Measurements from ENCODE around the gene SDK1. TPM values are rescaled to one million over a fixed set of nuclear protein-coding genes. Genes with fewer than 3 reads are reported as not detected.

SDK1 gene
- total and polyA plus RNA-seq, 2 donors (not counting 3 experiments of a cell fraction or from before 2014, with no cell fraction given) = 1.6 to 3.9 TPM

DNA sequence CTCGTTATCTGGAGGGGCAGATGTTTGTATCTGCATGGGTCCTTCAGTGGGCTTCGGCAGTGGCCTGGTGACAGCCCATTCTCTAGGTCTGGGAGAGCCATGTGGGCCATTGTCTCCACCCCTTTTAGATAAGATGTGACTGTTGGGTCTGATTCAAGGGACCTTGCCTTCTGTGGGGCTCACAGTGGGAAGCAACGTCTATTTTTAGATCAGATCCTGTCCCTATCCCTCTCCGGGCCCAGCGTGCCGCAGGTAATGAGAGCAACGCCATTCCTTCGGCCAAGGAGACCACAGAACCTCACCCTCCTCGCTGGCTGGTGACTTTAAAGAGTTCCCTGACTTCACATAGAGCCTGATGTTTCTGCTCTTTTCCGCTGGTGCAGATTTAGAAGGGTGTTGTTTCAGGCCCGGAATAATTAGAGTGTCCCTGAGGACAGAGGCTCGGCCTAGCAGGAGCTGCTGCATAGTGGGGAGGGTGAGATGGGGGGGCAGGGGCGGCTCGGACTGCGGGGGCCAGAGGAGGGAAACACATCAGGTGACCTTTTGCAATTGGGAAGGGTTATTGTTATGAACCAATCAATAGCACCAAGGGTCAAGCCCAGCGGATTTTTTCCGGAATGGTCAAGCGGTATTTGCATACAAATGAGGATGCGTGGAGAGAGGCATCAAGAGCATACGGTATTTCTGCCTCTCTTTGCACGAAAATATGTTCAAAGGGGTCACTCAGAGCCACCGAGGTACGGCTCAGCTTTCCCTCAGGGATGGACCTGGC, 878.0 kb downstream of the SDK1 start:
- Histone ChIP-seq H3K9me3 (replicated peaks; ENCODE audit: control insufficient read depth, insufficient read depth, low read length) (peaks cover 2% of the 10 kb centered on the region), H3K27me3 (ENCODE audit: control insufficient read depth in 2 of 2, insufficient read depth in 2 of 2, low read length in 2 of 2) (no peaks in the 10 kb centered on the region), H3K4me1 (ENCODE audit: control insufficient read depth, extremely low read depth, insufficient read depth, low read length) (no peaks in the 10 kb centered on the region), H3K4me2 (ENCODE audit: insufficient read depth, low read length) (no peak overlapping the region), H3K79me2 (ENCODE audit: control insufficient read depth, insufficient read depth, low read length) (no peaks in the 10 kb centered on the region), H2AFZ (ENCODE audit: low read depth, low read length) (no peak overlapping the region), H3K36me3 (ENCODE audit: control insufficient read depth in 2 of 2, extremely low read depth in 1 of 2, insufficient read depth in 2 of 2, low read length in 2 of 2) (no peaks in the 10 kb centered on the region), H3K27ac (ENCODE audit: insufficient read depth, low read depth, low read length) (no peak overlapping the region), H3K4me3 (replicated peaks in 1 of 3; ENCODE audit: insufficient read depth in 1 of 3, low read depth in 1 of 3, low read length in 3 of 3) (no peak overlapping the region), H3K9me1 (replicated peaks; ENCODE audit: control insufficient read depth, extremely low read depth, insufficient read depth, low read length) (no peaks in the 10 kb centered on the region), H3K9ac (replicated peaks; ENCODE audit: extremely low read depth, insufficient read depth, low read length) (no peak overlapping the region), H4K20me1 (replicated peaks; ENCODE audit: control insufficient read depth, extremely low read depth, insufficient read depth, low read length) (no peaks in the 10 kb centered on the region)
- no TSS peak for BruUV-seq (replicated peaks)
- ChIA-PET POLR2A (no interaction called here), CTCF (no interaction called here)
- intact Hi-C loops (cut with micrococcal nuclease) (no loop called here), dilution Hi-C loops (cut with MboI; ENCODE audit: extremely low pct_ligation_motif_present, low sequenced_read_pairs) (no loop called here)
- TF ChIP-seq GATA2 (IDR thresholded peaks at IDR 0.05; ENCODE audit: insufficient read depth, insufficient read length, low read depth, low read length) (no peak), FOS (IDR thresholded peaks at IDR 0.05; ENCODE audit: borderline replicate concordance, insufficient read depth, low read length) (no peak), MYC (IDR thresholded peaks at IDR 0.05; ENCODE audit: low read depth, low read length) (no peak), POLR2A (IDR thresholded peaks at IDR 0.05; ENCODE audit: low read depth, low read length) (no peak), EZH2 (IDR thresholded peaks at IDR 0.05; ENCODE audit: borderline replicate concordance, low read depth, low read length, severe bottlenecking) (no peak)
- FAIRE-seq (no peak), DNase-seq (ENCODE audit: low read depth, low spot score) (no peak)

GRCh38 chr7:4179688-4180380, 878.8 kb downstream of the SDK1 start:
- Histone ChIP-seq H3K27me3 (ENCODE audit: control insufficient read depth in 2 of 2, insufficient read depth in 2 of 2, low read length in 2 of 2) (no peaks in the 10 kb centered on the region), H3K4me3 (replicated peaks in 1 of 3; ENCODE audit: insufficient read depth in 1 of 3, low read depth in 1 of 3, low read length in 3 of 3) (no peak overlapping the region), H3K27ac (ENCODE audit: insufficient read depth, low read depth, low read length) (no peak overlapping the region), H4K20me1 (replicated peaks; ENCODE audit: control insufficient read depth, extremely low read depth, insufficient read depth, low read length) (no peaks in the 10 kb centered on the region), H2AFZ (ENCODE audit: low read depth, low read length) (no peak overlapping the region), H3K79me2 (ENCODE audit: control insufficient read depth, insufficient read depth, low read length) (no peaks in the 10 kb centered on the region), H3K9me3 (replicated peaks; ENCODE audit: control insufficient read depth, insufficient read depth, low read length) (peaks cover 1% of the 10 kb centered on the region), H3K36me3 (ENCODE audit: control insufficient read depth in 2 of 2, extremely low read depth in 1 of 2, insufficient read depth in 2 of 2, low read length in 2 of 2) (no peaks in the 10 kb centered on the region), H3K9me1 (replicated peaks; ENCODE audit: control insufficient read depth, extremely low read depth, insufficient read depth, low read length) (no peaks in the 10 kb centered on the region), H3K9ac (replicated peaks; ENCODE audit: extremely low read depth, insufficient read depth, low read length) (no peak overlapping the region), H3K4me2 (ENCODE audit: insufficient read depth, low read length) (no peak overlapping the region), H3K4me1 (ENCODE audit: control insufficient read depth, extremely low read depth, insufficient read depth, low read length) (no peaks in the 10 kb centered on the region)
- BruUV-seq (replicated peaks) = no TSS peak
- dilution Hi-C loops (cut with MboI; ENCODE audit: extremely low pct_ligation_motif_present, low sequenced_read_pairs) (no loop called here), intact Hi-C loops (cut with micrococcal nuclease) (no loop called here)
- CTCF ChIA-PET = no interaction called here
- FAIRE-seq (no peak), DNase-seq (ENCODE audit: low read depth, low spot score) (no peak)
- POLR2A ChIA-PET = no interaction called here
- TF ChIP-seq FOS (IDR thresholded peaks at IDR 0.05; ENCODE audit: borderline replicate concordance, insufficient read depth, low read length) (no peak), POLR2A (IDR thresholded peaks at IDR 0.05; ENCODE audit: low read depth, low read length) (no peak), POLR2AphosphoS5 (IDR thresholded peaks at IDR 0.05; ENCODE audit: insufficient read depth, low read depth, low read length) (no peak), MYC (IDR thresholded peaks at IDR 0.05; ENCODE audit: low read depth, low read length) (no peak)
- TF ChIP-seq, protein P1, sequence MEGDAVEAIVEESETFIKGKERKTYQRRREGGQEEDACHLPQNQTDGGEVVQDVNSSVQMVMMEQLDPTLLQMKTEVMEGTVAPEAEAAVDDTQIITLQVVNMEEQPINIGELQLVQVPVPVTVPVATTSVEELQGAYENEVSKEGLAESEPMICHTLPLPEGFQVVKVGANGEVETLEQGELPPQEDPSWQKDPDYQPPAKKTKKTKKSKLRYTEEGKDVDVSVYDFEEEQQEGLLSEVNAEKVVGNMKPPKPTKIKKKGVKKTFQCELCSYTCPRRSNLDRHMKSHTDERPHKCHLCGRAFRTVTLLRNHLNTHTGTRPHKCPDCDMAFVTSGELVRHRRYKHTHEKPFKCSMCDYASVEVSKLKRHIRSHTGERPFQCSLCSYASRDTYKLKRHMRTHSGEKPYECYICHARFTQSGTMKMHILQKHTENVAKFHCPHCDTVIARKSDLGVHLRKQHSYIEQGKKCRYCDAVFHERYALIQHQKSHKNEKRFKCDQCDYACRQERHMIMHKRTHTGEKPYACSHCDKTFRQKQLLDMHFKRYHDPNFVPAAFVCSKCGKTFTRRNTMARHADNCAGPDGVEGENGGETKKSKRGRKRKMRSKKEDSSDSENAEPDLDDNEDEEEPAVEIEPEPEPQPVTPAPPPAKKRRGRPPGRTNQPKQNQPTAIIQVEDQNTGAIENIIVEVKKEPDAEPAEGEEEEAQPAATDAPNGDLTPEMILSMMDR (IDR thresholded peaks at IDR 0.05; ENCODE audit: extremely low read depth in 1 of 2, insufficient read depth in 1 of 2, low read depth in 1 of 2, low read length in 2 of 2) = no peak
- TF ChIP-seq, protein P2, sequence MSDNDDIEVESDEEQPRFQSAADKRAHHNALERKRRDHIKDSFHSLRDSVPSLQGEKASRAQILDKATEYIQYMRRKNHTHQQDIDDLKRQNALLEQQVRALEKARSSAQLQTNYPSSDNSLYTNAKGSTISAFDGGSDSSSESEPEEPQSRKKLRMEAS (IDR thresholded peaks at IDR 0.05; ENCODE audit: insufficient read depth, insufficient read length) = no peak

Data from endothelial cell of umbilical vein (primary cell).